Right renal cortex interstitium (tissue), 3 donors: ENCODE measurements around the gene LARGE2. TPM values are rescaled to one million over a fixed set of nuclear protein-coding genes. Genes with fewer than 3 reads are reported as not detected.

ENCODE experiments used
- DNase-seq, 3 donors: peaks; one replicate each; pipeline ENCODE4 v3.0.0-alpha.2; 2013; ENCODE audit warnings: low read depth in 3 of 3, low spot score in 2 of 3
- polyA plus RNA-seq, 3 donors: library from polyadenylated mRNA; unstranded; fragments of 120-200 nt; gene quantifications; one replicate each; pipeline ENCODE4 v1.2.1, GENCODE V29; 2013; ENCODE audit not compliant: insufficient read length in 3 of 3

LARGE2 gene
- polyA plus RNA-seq, 3 donors = 15.6 to 18.9 (median 17.1) TPM

- DNase-seq = no peak
Observed at GRCh38 chr11:45927684-45928413, 5.4 kb downstream of the LARGE2 start.

GRCh38 chr11:45928535-45929215 is 6.2 kb downstream of the LARGE2 start:
- DNase-seq = no peak

- DNase-seq = no peak
Observed at GRCh38 chr11:45929486-45930030, 7.1 kb downstream of the LARGE2 start.

GRCh38 chr11:45930031-45930794 is 7.8 kb downstream of the LARGE2 start:
- no peak for DNase-seq

- DNase-seq = no peak
Observed at GRCh38 chr11:45930951-45931570, 8.6 kb downstream of the LARGE2 start.

- no peak for DNase-seq
Observed at GRCh38 chr11:45931739-45932138, 9.3 kb downstream of the LARGE2 start.

- DNase-seq = no peak
Observed at GRCh38 chr11:45932217-45932616, 9.8 kb downstream of the LARGE2 start.

GRCh38 chr11:45933131-45933831 is 10.8 kb downstream of the LARGE2 start:
- DNase-seq = no peak

- DNase-seq = no peak
Observed at GRCh38 chr11:45933846-45934579, 11.6 kb downstream of the LARGE2 start.

- no peak for DNase-seq
Observed at GRCh38 chr11:45934580-45935318, 12.3 kb downstream of the LARGE2 start.

GRCh38 chr11:45935349-45936064 is 13.1 kb downstream of the LARGE2 start:
- DNase-seq = no peak

GRCh38 chr11:45936511-45937054 is 14.1 kb downstream of the LARGE2 start:
- DNase-seq = no peak

GRCh38 chr11:45937916-45938315 is 15.5 kb downstream of the LARGE2 start:
- no peak for DNase-seq

- DNase-seq = no peak
Observed at GRCh38 chr11:45939836-45940235, 17.4 kb downstream of the LARGE2 start.

- DNase-seq = no peak
Observed at GRCh38 chr11:45941285-45941684, 18.8 kb downstream of the LARGE2 start.

GRCh38 chr11:45942381-45942780 is 19.9 kb downstream of the LARGE2 start:
- no peak for DNase-seq

- no peak for DNase-seq
Observed at GRCh38 chr11:45945397-45945999, 23.0 kb downstream of the LARGE2 start.
